Panc1 (cell line): Measurements from ENCODE around the gene PDCD10. TPM values are rescaled to one million over a fixed set of nuclear protein-coding genes. Genes with fewer than 3 reads are reported as not detected.
A peak's percentile ranks its signal among the peaks of the same experiment; 100 is the strongest.

Experiments
- ATAC-seq: fragments of 200-7000 bp; cut with Tn5 transposase; 2 replicates; pipeline ENCODE4 v1.9.1; 2020; ENCODE audit warnings: mild to moderate bottlenecking, moderate library complexity
- BruUV-seq: library from RNA; stranded (reverse); fragments of 400-500 nt; replicated peaks from 2 replicates; lab custom pipeline; 2021; lab: Mats Ljungman, UMichigan
- CTCF ChIA-PET: fragments of 300-600 bp; sonication (Branson Sonifier 250); formaldehyde crosslinking; loops from one replicate; lab custom pipeline; 2022; ENCODE audit warnings: antibody characterized with exemption; lab: Charles Lee
- POLR2A ChIA-PET: fragments of 300-600 bp; sonication (Branson Sonifier 250); formaldehyde crosslinking; loops from one replicate; lab custom pipeline; 2022; ENCODE audit warnings: antibody characterized with exemption; lab: Charles Lee
- DNase-seq: peaks from one replicate; pipeline ENCODE4 v3.0.0-alpha.2; 2010; ENCODE audit warnings: low read depth, low spot score
- H3K27ac ChIP-seq: 2 replicates; pipeline ENCODE4 v1.5.1; 2011; ENCODE audit warnings: mild to moderate bottlenecking, low read length, inconsistent platforms
- H3K27me3 ChIP-seq: fragments of 200-500 bp; sonication (Bioruptor generic); 2 replicates; pipeline ENCODE4 v1.6.0; 2014; ENCODE audit warnings: low read length, inconsistent platforms; ENCODE audit not compliant: control insufficient read depth, insufficient read depth
- H3K36me3 ChIP-seq: fragments of 200-500 bp; sonication (Bioruptor generic); 2 replicates; pipeline ENCODE4 v1.5.1; 2014; ENCODE audit warnings: inconsistent platforms, mild to moderate bottlenecking, low read length, moderate library complexity; ENCODE audit not compliant: control insufficient read depth, insufficient read depth
- H3K4me1 ChIP-seq: 2 replicates; pipeline ENCODE4 v1.5.1; 2011; ENCODE audit warnings: inconsistent platforms, mild to moderate bottlenecking, low read length, moderate library complexity; ENCODE audit not compliant: control insufficient read depth, insufficient read depth
- H3K4me3 ChIP-seq, 2 experiments: 2 replicates each; pipeline ENCODE4 v1.5.1; 2011 to 2012; ENCODE audit warnings: low read depth in 2 of 2, low read length in 2 of 2, mild to moderate bottlenecking in 2 of 2, inconsistent platforms in 1 of 2, moderate library complexity in 1 of 2
- H3K9me3 ChIP-seq: fragments of 200-500 bp; sonication (Bioruptor generic); 2 replicates; pipeline ENCODE4 v1.5.1; 2014; ENCODE audit warnings: low read depth, mild to moderate bottlenecking, inconsistent platforms, low read length, moderate library complexity; ENCODE audit not compliant: control insufficient read depth, insufficient read depth
- POLR2AphosphoS5 ChIP-seq: IDR thresholded peaks from 2 replicates; pipeline ENCODE4 v1.6.1; 2012; ENCODE audit warnings: mild to moderate bottlenecking, low read depth, low read length, moderate library complexity
- SIN3A ChIP-seq: IDR thresholded peaks from 2 replicates; pipeline ENCODE4 v1.6.1; 2012; ENCODE audit warnings: low read depth, mild to moderate bottlenecking, low read length, moderate library complexity, borderline replicate concordance; ENCODE audit not compliant: insufficient read depth
- TCF7L2 ChIP-seq: IDR thresholded peaks from 2 replicates; pipeline ENCODE4 v1.6.1; 2011; ENCODE audit warnings: mild to moderate bottlenecking, low read depth, low read length, inconsistent platforms
- in situ Hi-C: cut with HindIII; loops from 2 replicates; pipeline ENCODE4 v1.10.0; 2016; ENCODE audit warnings: low sequenced_read_pairs, low pct_unique_long_range_greater_than_20kb
- intact Hi-C: fragments of 100-400 bp; cut with micrococcal nuclease; formaldehyde crosslinking; loops from one replicate; pipeline ENCODE4 v1.10.0; 2022; ENCODE audit not compliant: unreplicated experiment
- total RNA-seq: library from RNA; stranded (reverse); gene quantifications from one replicate; pipeline ENCODE4 v1.2.1, GENCODE V29; 2021; ENCODE audit not compliant: unreplicated experiment
- TF ChIP-seq, protein P1 (sequence below), 2 experiments: IDR thresholded peaks; 2 replicates each; pipeline ENCODE4 v1.6.1; 2011 to 2012; ENCODE audit warnings: low read depth in 2 of 2, control low read depth in 1 of 2, low read length in 1 of 2, mild to moderate bottlenecking in 1 of 2, moderate library complexity in 1 of 2; ENCODE audit not compliant: insufficient read depth in 1 of 2
- TF ChIP-seq, protein P2 (sequence below): fragments of 450-650 bp; IDR thresholded peaks from 2 replicates; pipeline ENCODE4 v1.5.1; 2017; ENCODE audit warnings: mild to moderate bottlenecking

PDCD10 gene
- total RNA-seq, 1 experiment from 2014 or later = 83.5 TPM

DNA sequence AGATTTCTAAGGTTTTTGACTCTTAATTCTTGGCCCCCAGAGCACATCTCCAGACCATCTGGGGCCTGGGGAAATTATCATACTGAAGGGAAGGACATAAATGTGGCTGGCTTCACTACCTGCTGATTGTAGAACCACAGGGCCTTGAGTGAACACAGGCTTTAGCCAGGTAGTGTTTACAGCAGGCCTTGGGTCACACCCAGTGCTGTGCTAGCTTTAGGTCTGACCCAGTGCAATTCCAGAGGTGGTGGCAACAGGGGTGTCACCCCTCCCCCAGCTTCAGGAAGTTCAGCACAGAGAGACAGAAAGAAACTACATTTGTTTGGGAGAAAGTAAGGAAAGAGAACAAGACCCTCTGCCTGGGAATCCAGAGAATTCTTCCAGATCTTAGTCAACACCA, 24.1 kb downstream of the PDCD10 start:
- no peaks in the 10 kb centered on the region for H3K27me3 ChIP-seq
- no peaks in the 10 kb centered on the region for H3K9me3 ChIP-seq
- TF ChIP-seq, protein P1, sequence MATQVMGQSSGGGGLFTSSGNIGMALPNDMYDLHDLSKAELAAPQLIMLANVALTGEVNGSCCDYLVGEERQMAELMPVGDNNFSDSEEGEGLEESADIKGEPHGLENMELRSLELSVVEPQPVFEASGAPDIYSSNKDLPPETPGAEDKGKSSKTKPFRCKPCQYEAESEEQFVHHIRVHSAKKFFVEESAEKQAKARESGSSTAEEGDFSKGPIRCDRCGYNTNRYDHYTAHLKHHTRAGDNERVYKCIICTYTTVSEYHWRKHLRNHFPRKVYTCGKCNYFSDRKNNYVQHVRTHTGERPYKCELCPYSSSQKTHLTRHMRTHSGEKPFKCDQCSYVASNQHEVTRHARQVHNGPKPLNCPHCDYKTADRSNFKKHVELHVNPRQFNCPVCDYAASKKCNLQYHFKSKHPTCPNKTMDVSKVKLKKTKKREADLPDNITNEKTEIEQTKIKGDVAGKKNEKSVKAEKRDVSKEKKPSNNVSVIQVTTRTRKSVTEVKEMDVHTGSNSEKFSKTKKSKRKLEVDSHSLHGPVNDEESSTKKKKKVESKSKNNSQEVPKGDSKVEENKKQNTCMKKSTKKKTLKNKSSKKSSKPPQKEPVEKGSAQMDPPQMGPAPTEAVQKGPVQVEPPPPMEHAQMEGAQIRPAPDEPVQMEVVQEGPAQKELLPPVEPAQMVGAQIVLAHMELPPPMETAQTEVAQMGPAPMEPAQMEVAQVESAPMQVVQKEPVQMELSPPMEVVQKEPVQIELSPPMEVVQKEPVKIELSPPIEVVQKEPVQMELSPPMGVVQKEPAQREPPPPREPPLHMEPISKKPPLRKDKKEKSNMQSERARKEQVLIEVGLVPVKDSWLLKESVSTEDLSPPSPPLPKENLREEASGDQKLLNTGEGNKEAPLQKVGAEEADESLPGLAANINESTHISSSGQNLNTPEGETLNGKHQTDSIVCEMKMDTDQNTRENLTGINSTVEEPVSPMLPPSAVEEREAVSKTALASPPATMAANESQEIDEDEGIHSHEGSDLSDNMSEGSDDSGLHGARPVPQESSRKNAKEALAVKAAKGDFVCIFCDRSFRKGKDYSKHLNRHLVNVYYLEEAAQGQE (IDR thresholded peaks at IDR 0.05; ENCODE audit: insufficient read depth in 1 of 2, low read depth in 2 of 2, low read length in 1 of 2) = no peak
- TF ChIP-seq TCF7L2 (no peak), POLR2AphosphoS5 (no peak), SIN3A (no peak)
- TF ChIP-seq, protein P2, sequence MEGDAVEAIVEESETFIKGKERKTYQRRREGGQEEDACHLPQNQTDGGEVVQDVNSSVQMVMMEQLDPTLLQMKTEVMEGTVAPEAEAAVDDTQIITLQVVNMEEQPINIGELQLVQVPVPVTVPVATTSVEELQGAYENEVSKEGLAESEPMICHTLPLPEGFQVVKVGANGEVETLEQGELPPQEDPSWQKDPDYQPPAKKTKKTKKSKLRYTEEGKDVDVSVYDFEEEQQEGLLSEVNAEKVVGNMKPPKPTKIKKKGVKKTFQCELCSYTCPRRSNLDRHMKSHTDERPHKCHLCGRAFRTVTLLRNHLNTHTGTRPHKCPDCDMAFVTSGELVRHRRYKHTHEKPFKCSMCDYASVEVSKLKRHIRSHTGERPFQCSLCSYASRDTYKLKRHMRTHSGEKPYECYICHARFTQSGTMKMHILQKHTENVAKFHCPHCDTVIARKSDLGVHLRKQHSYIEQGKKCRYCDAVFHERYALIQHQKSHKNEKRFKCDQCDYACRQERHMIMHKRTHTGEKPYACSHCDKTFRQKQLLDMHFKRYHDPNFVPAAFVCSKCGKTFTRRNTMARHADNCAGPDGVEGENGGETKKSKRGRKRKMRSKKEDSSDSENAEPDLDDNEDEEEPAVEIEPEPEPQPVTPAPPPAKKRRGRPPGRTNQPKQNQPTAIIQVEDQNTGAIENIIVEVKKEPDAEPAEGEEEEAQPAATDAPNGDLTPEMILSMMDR = no peak
- CTCF ChIA-PET = no interaction called here
- POLR2A ChIA-PET = no interaction called here
- H3K4me3 ChIP-seq = no peak overlapping the region
- H3K27ac ChIP-seq = no peak overlapping the region
- BruUV-seq = no TSS peak
- in situ Hi-C loops = no loop called here
- H3K4me1 ChIP-seq = no peaks in the 10 kb centered on the region
- no peak for DNase-seq
- ATAC-seq = no peak
- peaks cover 6% of the 10 kb centered on the region for H3K36me3 ChIP-seq
- intact Hi-C loops = no loop called here

DNA sequence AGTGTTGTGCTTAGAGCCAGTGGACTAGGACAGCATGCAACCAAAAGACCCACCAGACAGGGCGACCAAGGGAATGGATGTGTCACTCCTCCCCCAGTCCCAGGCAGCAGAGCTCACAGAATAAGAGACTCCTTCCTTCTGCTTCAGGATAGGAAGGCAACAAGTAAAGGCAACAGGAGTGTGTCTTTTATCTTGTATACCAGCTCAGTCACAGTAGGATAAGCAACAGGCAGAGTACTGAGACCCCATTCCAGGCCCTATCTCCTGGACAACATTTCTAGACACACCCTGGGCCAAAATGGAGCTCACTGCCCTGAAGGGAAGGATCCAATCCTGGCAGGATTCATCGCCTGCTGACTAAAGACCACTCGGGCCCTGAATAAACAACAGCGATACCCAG, 25.0 kb downstream of the PDCD10 start:
- TF ChIP-seq TCF7L2 (no peak), SIN3A (no peak), POLR2AphosphoS5 (no peak)
- TF ChIP-seq, protein P1 (IDR thresholded peaks at IDR 0.05; ENCODE audit: insufficient read depth in 1 of 2, low read depth in 2 of 2, low read length in 1 of 2) = no peak
- TF ChIP-seq, protein P2 = no peak
- no TSS peak for BruUV-seq
- CTCF ChIA-PET = no interaction called here
- Histone ChIP-seq H3K9me3 (no peaks in the 10 kb centered on the region), H3K4me1 (no peaks in the 10 kb centered on the region), H3K4me3 (no peak overlapping the region), H3K36me3 (peaks cover 11% of the 10 kb centered on the region), H3K27me3 (no peaks in the 10 kb centered on the region), H3K27ac (no peak overlapping the region)
- ATAC-seq = 0 out of 2 replicates have a peak, but pooled peaks have one; percentile 48
- intact Hi-C loops = no loop called here
- in situ Hi-C loops = no loop called here
- DNase-seq = no peak
- POLR2A ChIA-PET = no interaction called here
